ENCODE measurements around the gene CCDC6. TPM values are rescaled to one million over a fixed set of nuclear protein-coding genes. Genes with fewer than 3 reads are reported as not detected.

Gene CCDC6
- total and polyA plus RNA-seq, 2 of the 4 experiments (the other 2 are of a cell fraction): 21.8 to 30.8 TPM

DNA sequence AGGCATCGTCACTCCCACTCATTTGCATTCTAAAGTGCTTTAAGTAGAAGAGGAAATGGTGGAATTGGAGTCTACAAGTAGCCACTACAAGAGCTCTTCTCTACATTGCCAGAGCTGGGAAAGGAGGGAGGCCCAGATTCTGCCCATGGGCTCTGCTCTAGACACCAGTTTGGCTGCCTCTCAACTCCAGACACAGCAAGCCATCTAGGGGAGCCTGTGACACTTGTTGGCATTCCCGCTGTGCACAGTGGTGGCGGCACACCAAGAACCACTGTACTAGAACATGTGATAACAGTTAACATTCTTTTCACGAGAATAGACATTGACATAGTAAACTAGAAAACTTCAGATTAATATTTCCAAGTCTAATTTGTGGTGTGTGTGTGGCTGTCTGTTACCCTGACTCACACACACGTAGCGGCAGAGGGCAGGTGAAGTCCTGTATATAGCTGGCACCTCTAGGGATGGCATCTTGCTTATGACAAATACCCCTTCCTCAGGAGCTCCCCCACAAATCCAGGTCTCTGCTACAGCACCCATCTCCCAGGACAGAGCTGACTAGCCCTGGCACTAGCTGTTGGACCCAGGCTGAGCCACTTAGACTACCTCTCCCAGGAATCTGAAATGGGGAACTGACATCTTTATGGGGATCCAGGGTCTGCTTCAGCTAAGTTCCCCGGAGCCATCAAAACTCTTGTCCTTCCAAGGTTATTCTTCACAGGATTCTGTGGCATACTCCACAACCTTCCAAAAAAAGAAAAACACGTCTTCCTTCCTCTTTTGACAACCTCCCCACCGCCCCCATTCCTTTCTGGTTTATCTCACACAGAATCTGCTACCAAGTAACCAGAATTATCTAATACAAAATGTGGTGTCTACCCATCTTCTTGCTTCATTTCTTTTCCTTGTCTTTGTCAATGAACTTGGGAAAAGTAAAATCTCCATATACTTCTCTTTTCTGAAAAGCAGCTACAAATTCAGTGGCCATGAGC, 98.4 kb downstream of the CCDC6 start (continued):
- TF ChIP-seq ELK1 (IDR thresholded peaks at IDR 0.05; ENCODE audit: borderline replicate concordance, low read depth, low read length): no peak

GRCh38 chr10:59805014-59805413, 101.3 kb downstream of the CCDC6 start:
- no peak overlapping the region for H2AK9ac ChIP-seq (replicated peaks; ENCODE audit: low read depth, low read length, poor library complexity)
- H3K9me3 ChIP-seq (ENCODE audit: control insufficient read depth, insufficient read depth, low read length): no peaks in the 10 kb centered on the region
- in situ Hi-C loops (cut with MboI; ENCODE audit: low sequenced_read_pairs) (loop anchor here (10.0 kb wide), 1 partner anchor 170 kb away; no protein-coding TSS in a partner anchor), intact Hi-C loops (cut with micrococcal nuclease) (loop anchor here (10.0 kb wide), 1 partner anchor 560 kb away; no protein-coding TSS in a partner anchor), dilution Hi-C loops (cut with HindIII; ENCODE audit: low sequenced_read_pairs, unreplicated experiment) (no loop called here)
- 83% methylated on average over 1 of the region's 6 CpGs; no CpG with 5 or more reads in 1 of the 2 experiments for WGBS, 2 experiments (ENCODE audit: extremely low coverage in 2 of 2, insufficient read length in 1 of 2)
- no peak overlapping the region for H3K4me3 ChIP-seq (ENCODE audit: insufficient read depth, low read depth, low read length)
- no peak overlapping the region for H2AK5ac ChIP-seq (ENCODE audit: low read depth, low read length)
- TF ChIP-seq ELK1 (IDR thresholded peaks at IDR 0.05; ENCODE audit: borderline replicate concordance, low read depth, low read length) (no peak), CTCF (conservative IDR thresholded peaks at IDR 0.05; ENCODE audit: low read depth, low read length) (0 out of 2 replicates have a peak, but pooled peaks have one; percentile 19)
- no peak overlapping the region for H3K27ac ChIP-seq (ENCODE audit: insufficient read depth, low read length)
- H4K8ac ChIP-seq (ENCODE audit: low read depth in 2 of 2, low read length in 2 of 2): no peak overlapping the region
- H3K79me1 ChIP-seq (ENCODE audit: low read depth in 1 of 2, low read length in 2 of 2): peaks cover 0 to 6% of the 10 kb centered on the region in 2 experiments; a peak in 2 of 4 replicates
- no peak overlapping the region for H2BK20ac ChIP-seq (ENCODE audit: low read depth, low read length)
- H3K9ac ChIP-seq (ENCODE audit: low read depth, low read length): no peak overlapping the region
- H3K23ac ChIP-seq (ENCODE audit: low read depth, low read length): no peak overlapping the region
- no peak overlapping the region for H4K91ac ChIP-seq (ENCODE audit: insufficient read depth, low read depth, low read length)
- CTCF ChIA-PET: no interaction called here
- no peak for ATAC-seq (ENCODE audit: low read depth)
- DNase-seq: peak; percentile 5
- no peak overlapping the region for H3K14ac ChIP-seq (replicated peaks; ENCODE audit: low read depth, low read length)
- H3K4me2 ChIP-seq (ENCODE audit: low read depth, low read length): no peak overlapping the region
- H3K56ac ChIP-seq (ENCODE audit: extremely low read depth, insufficient read depth, low read length): no peak overlapping the region
- peak overlapping the region; percentile 51 for H2AFZ ChIP-seq (replicated peaks; ENCODE audit: low read length, poor library complexity)
- H3K9me1 ChIP-seq (ENCODE audit: insufficient read depth, low read length): no peaks in the 10 kb centered on the region; the same call in 1 of the 2 replicates
- H4K20me1 ChIP-seq (ENCODE audit: insufficient read depth, low read length): no peaks in the 10 kb centered on the region
- no peak overlapping the region for H2BK5ac ChIP-seq (ENCODE audit: low read depth, low read length, poor library complexity, severe bottlenecking)
- H3K27me3 ChIP-seq (ENCODE audit: control insufficient read depth, insufficient read depth, low read length): no peaks in the 10 kb centered on the region
- no TSS peak for BruUV-seq (replicated peaks)
- no peak overlapping the region for H2BK15ac ChIP-seq (ENCODE audit: low read depth, low read length)
- H3K4me1 ChIP-seq (ENCODE audit: control insufficient read depth, insufficient read depth, low read length): no peaks in the 10 kb centered on the region
- no peak overlapping the region for H4K5ac ChIP-seq (ENCODE audit: low read depth, low read length)
- no peak overlapping the region for H2BK120ac ChIP-seq (ENCODE audit: low read depth, low read length)
- no peak overlapping the region for H3K4ac ChIP-seq (ENCODE audit: low read depth, low read length)
- peaks cover 27% of the 10 kb centered on the region for H3K36me3 ChIP-seq (ENCODE audit: control insufficient read depth, insufficient read depth, low read length)
- H3K18ac ChIP-seq (ENCODE audit: low read depth, low read length): no peak overlapping the region
- POLR2A ChIA-PET (ENCODE audit: unreplicated experiment): no interaction called here

All from IMR-90 (cell line).